HG03280 (cell line): ENCODE results near the gene SRP9.
"Not testable (repeated sequence)": the region's sequence is repeated elsewhere in the genome, so short reads cannot be mapped to it uniquely, and the experiment has no call there.

Source experiments
- ATAC-seq: cut with Tn5 transposase; IDR thresholded peaks from one replicate; pipeline ENCODE4 v1.9.1; 2021; ENCODE audit warnings: mild to moderate bottlenecking, moderate library complexity; ENCODE audit not compliant: unreplicated experiment

SRP9 gene

GRCh38 chr1:225813214-225813964, 35.8 kb downstream of the SRP9 start:
- ATAC-seq = no peak

GRCh38 chr1:225814381-225814780, 36.8 kb downstream of the SRP9 start:
- ATAC-seq = no peak

GRCh38 chr1:225815090-225815489, 37.5 kb downstream of the SRP9 start:
- not testable (repeated sequence) for ATAC-seq

- ATAC-seq = no peak
These were observed 38.0 kb downstream of the SRP9 start for GRCh38 chr1:225815526-225816178.

- no peak for ATAC-seq
These were observed 39.3 kb downstream of the SRP9 start for GRCh38 chr1:225816643-225817538.

GRCh38 chr1:225817611-225818061, 40.0 kb downstream of the SRP9 start:
- ATAC-seq = no peak

- ATAC-seq = no peak
These were observed 40.6 kb downstream of the SRP9 start for GRCh38 chr1:225818229-225818628.

GRCh38 chr1:225819346-225820192, 41.9 kb downstream of the SRP9 start:
- no peak for ATAC-seq

GRCh38 chr1:225820522-225821120, 43.0 kb downstream of the SRP9 start:
- ATAC-seq = no peak

- no peak for ATAC-seq
These were observed 45.2 kb downstream of the SRP9 start for GRCh38 chr1:225822655-225823403.

- no peak for ATAC-seq
These were observed 46.2 kb downstream of the SRP9 start for GRCh38 chr1:225823811-225824261.

- ATAC-seq = no peak
These were observed 46.9 kb downstream of the SRP9 start for GRCh38 chr1:225824533-225824941.

- no peak for ATAC-seq
These were observed 47.5 kb downstream of the SRP9 start for GRCh38 chr1:225825078-225825477.

GRCh38 chr1:225825607-225826007, 48.0 kb downstream of the SRP9 start:
- ATAC-seq = no peak

- ATAC-seq = no peak
These were observed 49.5 kb downstream of the SRP9 start for GRCh38 chr1:225827076-225827475.

GRCh38 chr1:225828706-225829345, 51.2 kb downstream of the SRP9 start:
- ATAC-seq = no peak

GRCh38 chr1:225830841-225831240, 53.2 kb downstream of the SRP9 start:
- ATAC-seq = no peak

GRCh38 chr1:225834417-225835329, 57.0 kb downstream of the SRP9 start:
- ATAC-seq = no peak
